ENCODE data around the gene SYNE3. TPM values are rescaled to one million over a fixed set of nuclear protein-coding genes. Genes with fewer than 3 reads are reported as not detected.

SYNE3 gene
- total and polyA plus RNA-seq, 5 donors from 2014 or later = 2.7 to 71.7 (median 4.1) TPM

- Mint-ChIP-seq H3K4me3 (no peak overlapping the region), H3K27me3 (no peaks in the 10 kb centered on the region), H3K27ac (peak overlapping the region in 1 of 3 donors; percentile 25), H3K4me1 (no peaks in the 10 kb centered on the region), H3K36me3 (peaks cover 8% of the 10 kb centered on the region), H3K9me3 (no peaks in the 10 kb centered on the region)
- H3K4me3 ChIP-seq (ENCODE audit: low read depth, low read length) = no peak overlapping the region
- no peaks in the 10 kb centered on the region for H3K36me3 ChIP-seq (ENCODE audit: control insufficient read depth, insufficient read depth, low read length)
- DNase-seq = no peak
- no peaks in the 10 kb centered on the region for H3K27me3 ChIP-seq (ENCODE audit: control insufficient read depth, insufficient read depth, low read length)
- H3K27ac ChIP-seq (ENCODE audit: insufficient read depth, low read length, poor library complexity, severe bottlenecking) = no peak overlapping the region
- ATAC-seq (ENCODE audit: low read depth in 2 of 2) = no peak
- no peaks in the 10 kb centered on the region for H3K4me1 ChIP-seq (ENCODE audit: control insufficient read depth, insufficient read depth, low read length, poor library complexity, severe bottlenecking)
- no peaks in the 10 kb centered on the region for H3K9me3 ChIP-seq (ENCODE audit: control insufficient read depth in 2 of 2, low read length in 2 of 2)
Observed at GRCh38 chr14:95555053-95555452, 38.6 kb upstream of the SYNE3 start.

- H3K36me3 ChIP-seq (ENCODE audit: control insufficient read depth, insufficient read depth, low read length) = no peaks in the 10 kb centered on the region
- H3K27me3 ChIP-seq (ENCODE audit: control insufficient read depth, insufficient read depth, low read length) = no peaks in the 10 kb centered on the region
- Mint-ChIP-seq H3K4me1 (no peaks in the 10 kb centered on the region), H3K27me3 (no peaks in the 10 kb centered on the region), H3K36me3 (peaks cover 12% of the 10 kb centered on the region), H3K9me3 (no peaks in the 10 kb centered on the region), H3K27ac (no peak overlapping the region), H3K4me3 (no peak overlapping the region)
- no peaks in the 10 kb centered on the region for H3K9me3 ChIP-seq (ENCODE audit: control insufficient read depth in 2 of 2, low read length in 2 of 2)
- no peak overlapping the region for H3K4me3 ChIP-seq (ENCODE audit: low read depth, low read length)
- ATAC-seq (ENCODE audit: low read depth in 2 of 2) = no peak
- no peak overlapping the region for H3K27ac ChIP-seq (ENCODE audit: insufficient read depth, low read length, poor library complexity, severe bottlenecking)
- no peaks in the 10 kb centered on the region for H3K4me1 ChIP-seq (ENCODE audit: control insufficient read depth, insufficient read depth, low read length, poor library complexity, severe bottlenecking)
- no peak for DNase-seq
Observed at GRCh38 chr14:95553141-95553540, 36.7 kb upstream of the SYNE3 start.

GRCh38 chr14:95551435-95551834 lies 35.0 kb upstream of the SYNE3 start:
- Mint-ChIP-seq H3K9me3 (no peaks in the 10 kb centered on the region), H3K4me3 (no peak overlapping the region), H3K27me3 (no peaks in the 10 kb centered on the region), H3K4me1 (peaks cover 0 to 3% (median 0%) of the 10 kb centered on the region in 4 donors), H3K36me3 (peaks cover 12% of the 10 kb centered on the region), H3K27ac (no peak overlapping the region)
- Histone ChIP-seq H3K4me1 (ENCODE audit: control insufficient read depth, insufficient read depth, low read length, poor library complexity, severe bottlenecking) (no peaks in the 10 kb centered on the region), H3K27ac (ENCODE audit: insufficient read depth, low read length, poor library complexity, severe bottlenecking) (no peak overlapping the region), H3K9me3 (ENCODE audit: control insufficient read depth in 2 of 2, low read length in 2 of 2) (no peaks in the 10 kb centered on the region), H3K27me3 (ENCODE audit: control insufficient read depth, insufficient read depth, low read length) (no peaks in the 10 kb centered on the region), H3K4me3 (ENCODE audit: low read depth, low read length) (no peak overlapping the region), H3K36me3 (ENCODE audit: control insufficient read depth, insufficient read depth, low read length) (no peaks in the 10 kb centered on the region)
- DNase-seq (no peak), ATAC-seq (ENCODE audit: low read depth in 2 of 2) (no peak)

- peaks cover 16% of the 10 kb centered on the region for H3K36me3 Mint-ChIP-seq
- H3K9me3 ChIP-seq (ENCODE audit: control insufficient read depth in 2 of 2, low read length in 2 of 2) = no peaks in the 10 kb centered on the region
Observed at GRCh38 chr14:95549656-95550585, 33.5 kb upstream of the SYNE3 start.

GRCh38 chr14:95548328-95548929 lies 32.0 kb upstream of the SYNE3 start:
- H3K36me3 Mint-ChIP-seq = peaks cover 24% of the 10 kb centered on the region
- H3K27me3 ChIP-seq (ENCODE audit: control insufficient read depth, insufficient read depth, low read length) = no peaks in the 10 kb centered on the region
- H3K27ac ChIP-seq (ENCODE audit: insufficient read depth, low read length, poor library complexity, severe bottlenecking) = no peak overlapping the region
- peaks cover 16% of the 10 kb centered on the region for H3K36me3 ChIP-seq (ENCODE audit: control insufficient read depth, insufficient read depth, low read length)
- H3K4me3 ChIP-seq (ENCODE audit: low read depth, low read length) = no peak overlapping the region
- DNase-seq (no peak), ATAC-seq (ENCODE audit: low read depth in 2 of 2) (no peak)
- no peak overlapping the region for H3K4me3 Mint-ChIP-seq
- H3K4me1 ChIP-seq (ENCODE audit: control insufficient read depth, insufficient read depth, low read length, poor library complexity, severe bottlenecking) = no peaks in the 10 kb centered on the region
- H3K9me3 Mint-ChIP-seq = no peaks in the 10 kb centered on the region
- no peaks in the 10 kb centered on the region for H3K9me3 ChIP-seq (ENCODE audit: control insufficient read depth in 2 of 2, low read length in 2 of 2)
- H3K27ac Mint-ChIP-seq = no peak overlapping the region
- no peaks in the 10 kb centered on the region for H3K27me3 Mint-ChIP-seq
- H3K4me1 Mint-ChIP-seq = peaks cover 0 to 4% (median 1%) of the 10 kb centered on the region in 4 donors

More at GRCh38 chr14:95549656-95550585, 33.5 kb upstream of the SYNE3 start:
- no peak overlapping the region for H3K4me3 ChIP-seq (ENCODE audit: low read depth, low read length)
- no peaks in the 10 kb centered on the region for H3K4me1 ChIP-seq (ENCODE audit: control insufficient read depth, insufficient read depth, low read length, poor library complexity, severe bottlenecking)
- peaks cover 0 to 3% (median 0%) of the 10 kb centered on the region in 4 donors for H3K4me1 Mint-ChIP-seq
- DNase-seq (no peak), ATAC-seq (ENCODE audit: low read depth in 2 of 2) (no peak)
- no peak overlapping the region for H3K27ac Mint-ChIP-seq
- no peaks in the 10 kb centered on the region for H3K27me3 ChIP-seq (ENCODE audit: control insufficient read depth, insufficient read depth, low read length)
- peaks cover 5% of the 10 kb centered on the region for H3K36me3 ChIP-seq (ENCODE audit: control insufficient read depth, insufficient read depth, low read length)
- no peaks in the 10 kb centered on the region for H3K9me3 Mint-ChIP-seq
- H3K27ac ChIP-seq (ENCODE audit: insufficient read depth, low read length, poor library complexity, severe bottlenecking) = no peak overlapping the region
- H3K27me3 Mint-ChIP-seq = no peaks in the 10 kb centered on the region
- no peak overlapping the region for H3K4me3 Mint-ChIP-seq

GRCh38 chr14:95547626-95548327 lies 31.3 kb upstream of the SYNE3 start:
- Mint-ChIP-seq H3K27me3 (no peaks in the 10 kb centered on the region), H3K36me3 (peaks cover 24% of the 10 kb centered on the region), H3K27ac (peak overlapping the region in 1 of 3 donors; percentile 10), H3K4me1 (peaks cover 0 to 4% (median 1%) of the 10 kb centered on the region in 4 donors), H3K9me3 (no peaks in the 10 kb centered on the region), H3K4me3 (no peak overlapping the region)
- ATAC-seq (ENCODE audit: low read depth in 2 of 2) (no peak), DNase-seq (no peak)
- Histone ChIP-seq H3K9me3 (ENCODE audit: control insufficient read depth in 2 of 2, low read length in 2 of 2) (no peaks in the 10 kb centered on the region), H3K36me3 (ENCODE audit: control insufficient read depth, insufficient read depth, low read length) (peaks cover 16% of the 10 kb centered on the region), H3K27ac (ENCODE audit: insufficient read depth, low read length, poor library complexity, severe bottlenecking) (no peak overlapping the region), H3K4me3 (ENCODE audit: low read depth, low read length) (no peak overlapping the region), H3K4me1 (ENCODE audit: control insufficient read depth, insufficient read depth, low read length, poor library complexity, severe bottlenecking) (no peaks in the 10 kb centered on the region), H3K27me3 (ENCODE audit: control insufficient read depth, insufficient read depth, low read length) (no peaks in the 10 kb centered on the region)

GRCh38 chr14:95547272-95547625 lies 30.8 kb upstream of the SYNE3 start:
- Mint-ChIP-seq H3K27me3 (no peaks in the 10 kb centered on the region), H3K36me3 (peaks cover 24% of the 10 kb centered on the region), H3K27ac (peak overlapping the region in 1 of 3 donors; percentile 10), H3K4me3 (no peak overlapping the region), H3K9me3 (no peaks in the 10 kb centered on the region), H3K4me1 (peaks cover 0 to 5% (median 2%) of the 10 kb centered on the region in 4 donors)
- no peaks in the 10 kb centered on the region for H3K9me3 ChIP-seq (ENCODE audit: control insufficient read depth in 2 of 2, low read length in 2 of 2)
- ATAC-seq (ENCODE audit: low read depth in 2 of 2) = no peak
- H3K27ac ChIP-seq (ENCODE audit: insufficient read depth, low read length, poor library complexity, severe bottlenecking) = no peak overlapping the region
- H3K4me3 ChIP-seq (ENCODE audit: low read depth, low read length) = no peak overlapping the region
- DNase-seq = no peak
- no peaks in the 10 kb centered on the region for H3K27me3 ChIP-seq (ENCODE audit: control insufficient read depth, insufficient read depth, low read length)
- H3K36me3 ChIP-seq (ENCODE audit: control insufficient read depth, insufficient read depth, low read length) = peaks cover 16% of the 10 kb centered on the region
- no peaks in the 10 kb centered on the region for H3K4me1 ChIP-seq (ENCODE audit: control insufficient read depth, insufficient read depth, low read length, poor library complexity, severe bottlenecking)
